GM18873 (cell line): ENCODE data around the gene EWSR1.
A peak's percentile ranks its signal among the peaks of the same experiment; 100 is the strongest.

Experiments used
- ATAC-seq: cut with Tn5 transposase; IDR thresholded peaks from one replicate; pipeline ENCODE4 v1.9.1; 2021; ENCODE audit warnings: mild to moderate bottlenecking, moderate library complexity, moderate number of reproducible peaks; ENCODE audit not compliant: unreplicated experiment, low FRiP score

The EWSR1 gene

DNA sequence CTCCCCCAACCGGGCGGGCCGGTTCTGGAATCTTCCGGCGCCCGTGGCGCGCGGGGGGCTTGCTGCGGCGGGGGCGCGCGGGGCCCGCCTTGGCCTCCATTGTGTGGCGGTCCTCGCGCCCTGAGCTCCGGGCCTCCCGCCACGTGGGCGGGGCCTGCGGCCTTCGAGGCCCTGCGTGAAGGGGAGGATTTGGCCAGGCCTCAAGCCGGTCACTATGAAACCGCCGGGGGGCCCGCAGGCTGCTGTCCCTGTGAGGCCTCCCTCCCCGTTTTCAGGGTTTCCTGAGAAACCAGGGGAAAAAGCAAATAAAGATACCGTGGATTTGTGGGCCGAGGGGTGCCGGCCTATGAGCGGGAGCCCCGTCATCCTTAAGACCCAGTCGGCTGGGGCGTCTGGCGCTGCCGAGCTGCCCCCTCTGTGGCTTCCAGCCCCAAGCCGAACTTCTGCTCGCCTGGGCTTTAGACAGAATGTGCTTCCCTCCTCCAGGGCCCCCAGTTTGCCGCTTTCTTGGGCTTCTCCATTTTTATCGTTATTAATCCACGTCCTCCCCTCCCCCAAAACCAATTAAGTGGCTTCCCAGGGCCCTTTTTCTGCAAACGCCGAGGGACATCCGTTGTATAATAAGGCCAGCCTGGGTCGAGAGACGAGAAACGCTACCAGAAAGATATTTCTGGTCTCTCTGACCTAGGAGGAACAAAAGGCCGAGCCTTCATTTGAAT, 602 bp downstream of the EWSR1 start:
- ATAC-seq = peak; percentile 19

DNA sequence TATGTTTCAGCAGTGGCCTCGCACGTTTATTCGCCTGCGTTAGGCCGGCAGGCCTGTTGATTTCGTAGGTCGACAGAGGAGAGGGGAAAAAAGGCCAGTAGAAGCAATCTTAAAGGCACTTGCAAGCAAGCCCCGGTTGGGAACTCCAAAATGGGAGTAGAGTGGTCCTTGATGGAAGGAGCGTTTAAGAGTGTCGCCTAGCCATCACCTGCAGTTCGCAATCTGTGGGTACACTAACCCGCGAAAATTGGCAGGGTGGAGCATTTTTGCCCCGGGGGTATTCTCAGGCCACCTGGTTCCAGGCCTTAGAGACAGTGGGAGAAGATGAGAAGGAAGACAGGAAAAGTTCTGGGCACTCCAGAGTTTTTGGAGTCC, 1.1 kb downstream of the EWSR1 start:
- ATAC-seq = no peak

DNA sequence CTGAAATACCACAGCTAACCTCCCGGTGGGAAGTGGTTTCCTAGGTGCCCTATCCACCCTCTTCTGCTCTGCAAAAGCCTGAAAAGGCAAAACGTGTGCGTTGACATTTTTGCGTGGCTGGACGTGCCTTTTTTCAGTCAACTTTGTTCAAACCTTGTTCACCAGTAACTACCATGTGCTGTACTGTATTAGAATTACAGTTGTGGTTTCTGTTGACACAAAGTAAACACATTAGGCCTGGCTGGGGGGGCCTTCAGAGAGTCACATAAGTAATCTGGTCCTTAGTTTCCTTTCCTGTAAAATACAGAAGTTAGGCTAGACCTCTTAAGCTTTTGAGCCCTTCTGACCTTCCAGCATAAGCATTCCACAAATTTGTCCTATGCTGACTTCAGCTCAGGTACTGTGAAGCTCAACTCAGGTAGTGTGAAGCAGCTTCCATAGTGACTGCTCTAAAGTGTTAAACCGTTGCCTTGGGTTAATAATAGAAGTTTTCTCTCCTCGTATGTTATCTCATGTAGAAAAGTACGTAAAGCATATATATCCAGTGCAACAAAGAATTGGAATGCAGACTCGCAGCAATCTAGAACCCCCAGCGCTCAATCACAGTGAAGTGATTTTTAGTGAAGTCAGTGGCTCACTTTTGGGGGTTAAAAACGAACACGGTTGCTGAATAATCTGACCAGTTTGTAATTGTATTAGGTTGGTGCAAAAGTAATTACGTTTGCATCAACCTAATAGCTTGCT, 1.8 kb downstream of the EWSR1 start:
- no peak for ATAC-seq

DNA sequence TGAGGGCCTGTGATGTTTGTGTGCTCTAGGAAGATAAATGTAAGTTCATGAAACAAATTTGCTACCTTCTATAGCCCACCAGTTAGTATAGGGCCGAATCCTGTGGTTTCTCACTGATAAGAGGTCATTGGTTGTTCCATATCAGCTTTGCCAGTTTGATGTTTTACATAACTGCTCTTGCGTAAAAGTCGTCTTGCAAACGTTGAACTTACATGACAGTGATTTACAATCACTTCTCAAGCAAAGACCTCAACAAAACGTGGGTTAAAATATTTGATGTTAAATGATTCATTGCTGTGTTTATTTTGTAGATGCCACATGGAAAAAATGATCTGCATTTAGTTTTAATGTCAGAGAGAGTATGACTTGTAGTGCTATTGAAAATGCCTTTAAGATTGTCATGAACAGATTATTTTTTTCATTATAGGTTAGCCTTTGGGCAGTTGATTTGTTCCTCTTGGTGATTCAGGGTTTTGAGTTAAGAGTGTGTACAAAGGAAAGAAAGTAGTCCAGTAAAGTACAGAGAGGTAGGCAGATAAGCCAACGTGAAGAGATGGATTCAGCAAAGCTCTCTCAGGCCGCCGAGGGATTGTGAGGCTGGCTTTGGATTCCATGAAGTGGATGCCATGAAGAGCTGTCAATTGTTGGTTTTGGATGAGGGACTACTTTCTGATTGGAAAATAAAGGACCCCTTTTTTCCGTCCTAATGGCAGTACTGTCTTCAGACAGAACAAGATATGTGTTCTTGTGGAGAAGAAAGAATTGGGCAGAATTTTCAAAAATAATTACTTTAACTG, 2.6 kb downstream of the EWSR1 start:
- no peak for ATAC-seq

DNA sequence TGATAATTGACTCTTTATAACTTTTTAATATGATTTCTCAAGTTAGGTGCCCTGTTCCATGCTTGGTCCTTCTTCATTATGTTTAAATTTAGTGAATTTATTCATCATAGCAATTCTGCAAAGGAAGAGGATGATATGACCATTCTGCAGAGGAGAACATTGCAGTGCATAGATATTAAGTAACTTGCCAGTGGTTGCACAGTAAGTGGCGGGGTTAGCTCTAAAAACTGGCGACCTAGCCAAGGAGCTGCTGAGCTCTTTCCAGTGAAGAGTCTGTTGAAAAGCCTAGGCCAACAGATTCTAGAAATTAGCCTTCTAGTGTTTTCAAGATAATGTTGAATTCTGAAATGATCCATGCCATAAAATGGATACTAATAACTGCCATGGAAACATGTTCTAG, 4.6 kb downstream of the EWSR1 start:
- ATAC-seq = no peak

DNA sequence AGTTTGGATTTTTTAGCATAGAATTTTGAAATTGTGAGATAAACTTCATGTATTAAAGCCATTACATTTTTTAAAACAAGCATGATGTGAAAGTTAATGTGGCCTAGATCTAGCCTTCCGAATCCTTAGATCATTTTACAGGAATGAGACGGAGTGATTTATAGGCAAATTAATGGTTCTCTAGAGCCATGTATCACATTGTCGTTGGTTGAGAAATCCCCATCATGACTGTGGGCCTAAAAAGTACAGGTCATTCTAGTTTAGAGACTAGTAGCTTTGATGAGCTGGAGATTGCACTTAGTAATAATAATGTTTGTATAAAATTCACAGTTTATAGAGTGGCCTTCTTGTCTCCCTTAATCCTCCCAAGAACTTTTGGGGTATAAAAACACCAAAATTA, 7.1 kb downstream of the EWSR1 start:
- ATAC-seq = no peak

DNA sequence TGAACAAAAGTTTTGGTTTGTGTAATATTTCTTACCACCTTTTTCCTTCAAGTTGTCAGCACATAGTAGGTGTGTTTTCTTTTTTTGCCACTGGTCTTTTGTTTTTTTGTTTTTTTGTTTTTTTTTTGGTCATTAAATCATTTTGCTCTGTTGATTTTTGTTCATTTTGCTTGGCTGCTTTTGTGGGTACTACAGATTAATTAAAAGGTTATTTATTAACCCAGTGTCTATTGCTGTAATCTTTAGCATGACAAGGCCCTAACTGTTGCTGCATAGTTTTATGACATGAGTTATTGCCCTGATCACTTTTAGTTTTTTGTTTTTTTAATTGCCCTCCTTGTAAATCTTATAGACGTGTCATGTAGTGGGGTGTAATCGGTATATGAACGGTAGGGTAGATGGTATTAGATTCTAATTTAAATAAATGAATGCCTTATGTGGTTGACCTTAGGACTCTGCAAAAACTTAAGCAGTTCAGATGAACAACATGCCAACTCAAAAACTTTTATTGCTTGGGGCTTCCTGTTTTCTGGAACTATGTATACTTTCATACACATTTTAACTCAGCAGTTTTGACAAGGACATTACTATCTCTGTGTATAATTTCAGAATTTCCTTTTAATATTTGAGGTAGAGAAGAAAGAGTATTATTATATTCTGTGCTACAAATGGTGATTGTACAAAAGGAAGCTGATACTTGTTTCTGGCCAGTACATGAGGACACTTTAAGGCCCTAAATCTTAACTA, 7.9 kb downstream of the EWSR1 start:
- ATAC-seq = no peak

DNA sequence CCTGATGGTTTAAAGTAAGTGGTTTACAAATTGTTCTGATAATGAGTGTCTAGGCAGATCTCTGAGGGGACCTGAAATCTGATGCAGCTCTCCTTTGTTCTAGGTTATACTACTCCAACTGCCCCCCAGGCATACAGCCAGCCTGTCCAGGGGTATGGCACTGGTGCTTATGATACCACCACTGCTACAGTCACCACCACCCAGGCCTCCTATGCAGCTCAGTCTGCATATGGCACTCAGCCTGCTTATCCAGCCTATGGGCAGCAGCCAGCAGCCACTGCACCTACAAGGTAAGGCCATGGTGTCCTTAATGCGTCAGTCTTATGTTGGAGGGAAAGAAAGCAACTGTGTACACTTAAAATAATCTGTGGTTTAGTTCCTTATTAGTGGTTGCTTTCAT, 9.9 kb downstream of the EWSR1 start:
- ATAC-seq = no peak

DNA sequence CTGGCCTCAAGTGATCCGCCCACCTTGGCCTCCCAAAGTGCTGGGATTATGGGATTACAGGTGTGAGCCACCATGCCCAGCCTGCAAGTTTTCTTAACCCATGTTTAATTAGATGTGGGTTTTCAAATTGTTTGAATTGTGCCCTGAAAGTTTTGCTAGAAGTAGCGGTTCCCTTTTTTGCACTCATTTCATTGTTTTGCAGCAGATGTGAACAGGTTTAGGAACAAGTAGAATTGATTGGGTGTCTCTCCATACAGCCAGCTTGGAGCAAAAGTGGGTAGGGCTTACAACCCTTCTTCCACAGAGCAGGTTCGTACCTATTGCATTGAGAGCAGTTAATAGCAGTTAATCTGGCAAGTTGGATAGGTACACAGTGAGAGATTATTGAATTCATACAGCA, 16.1 kb downstream of the EWSR1 start:
- ATAC-seq = no peak

DNA sequence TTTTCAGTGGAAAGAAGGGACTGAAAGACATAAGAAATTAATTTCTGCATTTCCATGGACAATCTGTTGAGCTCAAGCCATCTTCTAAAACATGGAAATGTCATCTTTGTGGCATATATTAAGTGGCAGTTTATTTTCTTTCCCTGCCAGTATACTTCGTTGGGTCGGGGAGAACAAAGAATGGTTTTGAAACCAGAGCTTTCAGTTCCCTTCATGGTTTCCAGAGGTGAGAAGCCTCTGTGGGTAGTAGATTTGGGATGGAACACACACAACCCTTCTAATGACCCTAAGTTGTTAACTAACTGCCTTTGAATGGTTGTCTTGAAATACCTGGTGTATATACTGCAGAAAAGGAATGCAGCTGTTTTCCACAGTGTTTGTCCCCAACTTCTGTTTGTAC, 20.8 kb downstream of the EWSR1 start:
- no peak for ATAC-seq

DNA sequence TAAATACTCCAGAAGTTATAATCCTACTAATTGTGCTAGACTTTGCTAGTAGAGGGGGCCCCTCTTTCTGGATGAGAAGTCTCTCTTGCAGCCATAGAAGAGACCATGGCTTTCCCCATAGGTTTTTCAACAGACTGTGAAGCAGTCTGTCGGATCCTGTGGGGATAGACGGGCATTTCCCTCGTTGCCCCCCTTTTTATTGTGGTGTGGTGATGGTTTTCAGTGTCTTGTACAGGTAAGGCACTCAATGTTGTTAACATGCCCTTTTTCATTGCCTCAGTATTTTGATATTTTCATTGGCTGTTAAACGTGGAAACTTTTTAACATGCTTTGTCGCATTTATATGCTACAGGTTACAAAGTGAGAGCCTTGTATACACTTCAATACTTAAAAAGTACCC, 22.0 kb downstream of the EWSR1 start:
- ATAC-seq = no peak

DNA sequence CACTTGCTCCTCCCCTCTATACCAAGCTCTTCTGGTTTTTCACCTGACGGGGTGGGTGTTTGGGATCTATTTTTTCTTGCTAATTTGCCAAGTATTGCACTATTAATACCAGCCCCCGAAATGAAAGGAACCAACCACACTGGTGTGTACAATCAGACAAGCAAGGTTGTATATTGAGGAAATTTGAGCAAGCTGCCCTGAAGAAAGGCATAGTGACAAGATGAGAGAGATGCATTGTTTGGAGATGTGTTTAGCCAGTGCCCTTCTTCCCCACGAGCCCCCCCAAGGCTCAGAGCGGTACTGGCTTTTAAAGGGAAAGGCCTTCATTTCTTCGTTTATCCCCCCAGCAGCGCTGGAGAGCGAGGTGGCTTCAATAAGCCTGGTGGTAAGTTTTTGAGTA, 23.1 kb downstream of the EWSR1 start:
- no peak for ATAC-seq

DNA sequence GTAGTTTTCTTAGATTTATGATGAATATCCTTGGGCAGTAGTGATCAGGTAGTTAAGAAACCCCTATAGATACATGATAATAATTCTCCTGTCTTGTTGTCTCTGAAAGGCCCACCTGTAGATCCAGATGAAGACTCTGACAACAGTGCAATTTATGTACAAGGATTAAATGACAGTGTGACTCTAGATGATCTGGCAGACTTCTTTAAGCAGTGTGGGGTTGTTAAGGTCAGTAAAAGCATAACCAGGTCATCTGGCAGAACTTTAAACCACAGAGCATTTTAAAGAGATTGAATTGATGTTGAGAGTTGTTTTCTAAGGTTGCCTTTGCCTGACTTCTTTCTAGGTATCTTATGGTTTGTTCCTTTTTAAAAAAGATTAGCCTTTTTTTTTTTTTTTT, 24.3 kb downstream of the EWSR1 start:
- ATAC-seq = no peak

DNA sequence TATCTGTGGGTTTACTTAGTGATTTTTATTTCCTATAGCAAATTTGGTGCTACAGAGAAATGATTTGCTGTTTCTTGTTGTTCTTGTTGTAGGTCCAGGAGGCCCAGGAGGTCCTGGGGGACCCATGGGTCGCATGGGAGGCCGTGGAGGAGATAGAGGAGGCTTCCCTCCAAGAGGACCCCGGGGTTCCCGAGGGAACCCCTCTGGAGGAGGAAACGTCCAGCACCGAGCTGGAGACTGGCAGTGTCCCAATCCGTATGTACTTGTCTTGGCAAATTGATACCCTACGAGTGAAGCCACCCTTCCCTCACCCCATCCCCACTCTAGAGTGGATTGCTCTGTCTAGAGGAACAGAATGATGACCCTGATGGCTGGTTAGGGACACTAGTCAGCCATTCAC, 30.6 kb downstream of the EWSR1 start:
- no peak for ATAC-seq

DNA sequence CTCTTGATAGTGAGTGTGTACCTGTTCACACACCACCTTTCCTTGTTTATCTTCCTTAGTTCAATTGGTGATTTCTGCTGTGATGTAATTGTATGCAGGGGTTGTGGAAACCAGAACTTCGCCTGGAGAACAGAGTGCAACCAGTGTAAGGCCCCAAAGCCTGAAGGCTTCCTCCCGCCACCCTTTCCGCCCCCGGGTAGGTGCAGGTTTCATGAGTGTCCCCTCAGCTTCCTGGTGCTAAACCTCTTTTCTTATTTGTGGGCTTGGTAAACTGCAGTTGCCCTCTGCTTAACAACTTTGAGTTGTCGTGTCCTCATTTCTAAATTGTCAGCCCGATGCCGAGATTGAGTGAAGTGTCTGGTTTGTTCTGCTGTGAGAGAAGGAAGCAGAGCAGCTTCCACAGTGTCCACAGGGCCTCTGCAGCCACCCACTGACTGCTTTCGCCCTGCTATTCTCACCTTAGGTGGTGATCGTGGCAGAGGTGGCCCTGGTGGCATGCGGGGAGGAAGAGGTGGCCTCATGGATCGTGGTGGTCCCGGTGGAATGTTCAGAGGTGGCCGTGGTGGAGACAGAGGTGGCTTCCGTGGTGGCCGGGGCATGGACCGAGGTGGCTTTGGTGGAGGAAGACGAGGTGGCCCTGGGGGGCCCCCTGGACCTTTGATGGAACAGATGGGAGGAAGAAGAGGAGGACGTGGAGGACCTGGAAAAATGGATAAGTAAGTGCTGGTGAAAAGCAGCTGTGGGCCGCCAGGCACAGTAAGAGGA, 31.2 kb downstream of the EWSR1 start:
- ATAC-seq = no peak

DNA sequence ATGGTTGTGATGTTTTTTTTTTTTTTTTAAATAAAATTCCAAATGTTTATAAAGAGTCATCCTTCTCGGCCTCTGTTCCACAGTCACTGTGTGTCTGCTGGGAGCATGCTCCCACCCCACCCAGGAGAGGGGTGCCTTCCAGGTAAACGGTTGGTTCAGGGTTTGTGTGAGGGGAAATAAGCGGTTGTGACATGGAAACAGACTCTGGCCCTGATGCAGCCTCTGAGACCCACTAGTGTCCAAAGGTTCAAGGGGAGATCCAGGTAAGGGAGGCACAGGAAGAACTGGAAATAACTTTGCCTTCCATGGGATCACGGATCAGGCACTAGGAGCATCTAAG, 32.4 kb downstream of the EWSR1 start:
- ATAC-seq = no peak

DNA sequence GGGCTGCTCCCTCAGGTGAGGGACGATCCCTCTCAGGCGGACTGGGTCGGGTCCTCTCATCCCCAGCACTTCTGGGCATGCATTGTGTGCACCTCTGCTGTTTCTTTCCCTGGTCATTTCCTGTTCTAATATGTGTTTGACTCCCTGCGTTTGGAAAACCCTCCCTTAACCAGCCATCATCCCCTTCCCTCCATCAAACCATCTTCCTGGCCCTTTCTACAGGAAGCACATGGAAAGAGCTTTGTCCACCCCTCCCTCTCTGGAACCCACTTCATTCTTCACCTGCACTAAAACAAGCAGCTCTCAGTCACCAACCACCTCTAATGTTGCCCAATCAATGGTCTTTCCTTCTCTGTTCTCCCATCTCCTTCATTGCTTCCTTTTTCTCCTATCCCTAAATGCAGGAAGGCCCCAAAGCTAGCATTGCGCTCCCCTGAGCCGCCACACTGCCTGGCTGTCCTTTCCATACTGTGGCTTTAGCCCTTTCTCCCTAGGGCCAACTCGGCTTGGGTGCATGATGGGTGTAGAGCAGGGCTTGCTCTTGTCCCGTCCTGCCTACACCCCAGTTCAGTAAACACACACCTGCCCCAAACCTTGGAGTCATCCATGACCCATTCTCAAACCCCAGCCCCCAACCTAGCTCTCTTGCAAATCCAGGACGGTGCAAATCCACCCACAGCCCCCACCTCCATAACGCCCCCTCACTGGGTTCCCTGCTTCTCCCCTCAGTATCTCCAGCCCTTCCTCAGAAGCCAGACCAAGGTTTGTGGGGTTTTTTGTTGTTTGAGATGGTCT, 32.9 kb downstream of the EWSR1 start:
- ATAC-seq = no peak

DNA sequence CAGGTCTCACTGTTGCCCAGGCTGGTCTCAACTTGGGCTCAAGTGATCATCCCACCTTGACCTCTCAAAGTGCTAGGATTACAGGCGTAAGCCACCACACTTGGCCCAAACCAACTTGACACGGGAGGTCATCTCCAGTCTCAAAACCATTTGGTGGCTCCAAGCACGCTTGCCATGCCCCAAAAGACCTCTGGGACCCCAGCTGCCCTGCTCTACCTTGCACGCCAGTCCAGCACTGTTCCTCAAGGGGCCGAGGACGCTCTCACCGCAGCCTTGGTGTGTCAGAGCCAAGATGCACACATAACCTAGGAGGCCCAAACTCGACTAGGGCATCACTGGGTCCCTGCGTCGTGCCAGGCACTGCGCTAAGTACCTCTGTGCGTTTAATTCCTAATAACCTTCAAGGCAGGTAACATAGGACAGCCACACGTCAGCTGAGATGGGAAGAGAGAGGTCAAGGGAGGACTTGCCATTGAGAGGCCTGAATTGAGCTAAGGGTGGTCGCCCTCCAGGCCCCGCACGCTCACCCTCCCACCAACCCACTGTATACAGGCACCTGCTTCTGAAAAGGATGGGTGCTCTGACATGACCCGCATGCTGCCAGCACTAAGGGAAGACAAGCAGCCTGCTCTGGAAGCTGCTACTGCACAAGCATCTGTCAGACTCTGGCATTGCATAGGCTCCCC, 33.8 kb downstream of the EWSR1 start:
- no peak for ATAC-seq

DNA sequence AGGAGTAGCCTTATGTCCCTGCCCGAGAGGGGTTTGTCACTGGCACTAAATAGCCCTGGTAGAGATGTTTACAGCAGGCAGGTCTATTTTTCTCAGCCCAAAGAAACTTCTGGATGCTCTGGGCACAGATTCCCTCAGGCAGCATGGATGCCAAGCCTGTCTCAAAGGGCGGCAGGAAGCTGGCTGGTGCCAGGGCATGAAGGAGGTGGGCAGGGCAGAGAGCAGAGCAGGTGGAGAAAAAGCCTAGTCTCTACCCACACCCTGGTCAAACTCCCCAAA, 34.3 kb downstream of the EWSR1 start:
- no peak for ATAC-seq
